HG02938 (cell line): ENCODE results near the gene TSEN34.
"Not testable (repeated sequence)": the region's sequence is repeated elsewhere in the genome, so short reads cannot be mapped to it uniquely, and the experiment has no call there.

Experiments
- ATAC-seq: cut with Tn5 transposase; IDR thresholded peaks from one replicate; pipeline ENCODE4 v1.9.1; 2021; ENCODE audit warnings: mild to moderate bottlenecking, moderate library complexity; ENCODE audit not compliant: unreplicated experiment

Gene TSEN34

DNA sequence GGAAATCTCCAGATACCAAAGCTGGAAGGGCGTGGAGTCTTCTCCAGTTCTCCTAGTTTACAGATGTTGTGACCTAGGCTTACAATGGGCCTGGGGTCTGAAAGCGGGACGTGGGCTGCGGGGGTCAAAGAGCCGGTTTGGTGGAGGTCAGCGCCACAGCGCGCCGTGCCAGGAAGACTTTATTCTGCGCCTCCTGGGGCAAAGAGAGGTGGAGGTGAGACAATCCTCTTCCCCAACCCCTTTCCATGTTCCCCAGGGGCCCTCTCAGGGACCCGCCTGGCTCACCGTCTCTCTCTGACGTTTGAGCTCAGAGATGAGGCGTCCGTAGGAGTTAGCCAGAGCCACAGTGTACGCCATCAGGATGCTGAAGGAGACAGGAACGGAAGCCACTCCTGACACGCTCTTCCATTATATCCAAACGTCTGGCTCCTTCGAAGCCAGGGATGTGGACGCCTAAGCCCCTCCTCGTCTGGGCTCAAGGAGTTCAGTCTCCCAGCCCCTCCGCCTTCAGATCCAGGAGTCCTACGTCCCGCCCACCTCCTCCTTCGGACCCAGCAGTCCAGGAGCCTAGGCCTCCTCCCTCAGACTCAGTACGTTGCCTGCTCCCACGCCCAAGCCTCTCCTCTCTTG is 30.8 kb upstream of the TSEN34 start:
- no peak for ATAC-seq

- no peak for ATAC-seq
These were observed 30.3 kb upstream of the TSEN34 start for GRCh38 chr19:54160854-54161253.

DNA sequence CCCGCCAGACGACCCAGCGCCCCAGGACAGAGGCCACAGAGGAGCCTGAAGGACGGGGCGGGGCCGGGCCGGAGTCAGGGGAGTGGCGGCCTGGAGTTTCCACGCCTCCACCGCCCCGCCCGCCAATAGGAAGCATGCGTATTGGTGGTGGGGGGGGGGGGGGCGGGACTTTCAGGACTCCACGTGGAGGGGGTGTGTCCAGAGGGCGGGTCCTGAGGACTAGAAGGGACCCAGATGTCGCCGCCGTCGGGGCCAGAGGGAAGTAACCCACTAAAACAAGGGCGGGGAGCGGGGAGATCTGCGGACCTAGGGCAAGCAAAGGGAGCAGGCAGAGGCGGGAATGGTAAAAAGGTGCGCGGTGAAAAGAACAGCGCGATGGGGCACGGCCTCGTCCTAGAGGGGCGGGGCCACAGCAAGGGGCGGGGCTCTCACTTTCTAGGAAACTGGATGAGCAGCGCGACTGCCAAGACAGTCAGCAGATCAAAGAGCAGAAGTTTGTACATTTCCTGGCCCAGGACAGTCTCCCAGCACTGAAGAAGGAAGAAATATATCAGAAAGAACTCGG is 28.8 kb upstream of the TSEN34 start:
- ATAC-seq, result no peak

- ATAC-seq, result no peak
These were observed 28.2 kb upstream of the TSEN34 start for GRCh38 chr19:54162884-54163283.

GRCh38 chr19:54164369-54165068 is 26.6 kb upstream of the TSEN34 start:
- no peak for ATAC-seq

DNA sequence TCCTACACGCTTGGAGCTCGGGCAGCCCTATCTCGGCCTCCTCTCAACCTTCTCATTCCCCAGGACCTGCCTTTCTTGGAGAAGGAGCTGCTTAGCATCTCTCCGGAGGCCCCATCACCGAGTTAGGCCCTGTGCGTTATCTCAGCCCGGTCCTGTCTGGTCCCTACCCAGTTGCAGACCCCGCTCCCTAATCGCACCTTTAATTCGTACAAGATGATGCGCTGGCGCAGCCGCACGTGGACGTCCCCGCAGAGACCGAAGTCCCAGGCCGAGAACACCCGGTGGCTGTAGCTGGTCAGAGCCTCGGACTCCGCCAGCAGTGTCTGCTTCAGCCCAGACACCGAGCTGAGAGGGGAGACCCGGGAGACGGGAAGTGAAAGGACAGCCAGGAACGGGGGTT is 25.9 kb upstream of the TSEN34 start:
- no peak for ATAC-seq

DNA sequence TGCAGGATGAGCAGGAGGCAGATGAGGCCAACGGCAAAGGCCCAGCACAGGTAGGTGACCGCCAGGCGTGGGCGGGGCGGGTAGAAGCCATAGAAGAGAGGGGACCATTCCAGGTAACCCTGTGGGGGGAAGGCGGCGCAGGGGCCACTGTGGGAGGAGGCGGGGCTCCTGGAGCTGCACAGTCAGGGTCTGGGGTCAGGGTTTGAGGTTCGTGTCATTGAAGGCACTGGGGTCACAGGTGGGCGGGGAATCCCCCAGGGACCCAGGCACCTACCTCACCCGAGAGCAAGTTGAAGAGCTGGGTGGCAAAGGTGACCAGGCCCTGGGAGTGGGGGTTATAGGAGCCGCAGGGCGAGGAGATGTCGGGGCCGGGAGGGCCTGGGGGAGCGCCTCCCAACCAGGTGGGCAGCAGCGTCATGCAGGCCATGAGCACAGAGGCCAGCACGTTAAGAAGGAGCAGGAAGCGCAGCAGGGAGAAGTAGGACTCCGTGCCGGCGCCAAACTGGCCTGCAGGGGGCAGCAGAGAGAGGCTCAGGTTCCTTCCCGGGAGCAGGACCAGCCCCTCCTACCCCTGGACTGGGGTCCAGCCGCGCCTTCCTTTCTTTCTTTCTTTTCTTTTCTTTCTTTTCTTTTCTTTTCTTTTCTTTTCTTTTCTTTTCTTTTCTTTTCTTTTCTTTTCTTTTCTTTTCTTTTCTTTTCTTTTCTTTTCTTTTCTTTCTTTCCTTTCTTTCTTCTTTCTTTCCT is 22.8 kb upstream of the TSEN34 start:
- ATAC-seq, result no peak

- no peak for ATAC-seq
These were observed 21.9 kb upstream of the TSEN34 start for GRCh38 chr19:54169149-54169740.

- ATAC-seq, result not testable (repeated sequence)
These were observed 19.2 kb upstream of the TSEN34 start for GRCh38 chr19:54171736-54172431.

DNA sequence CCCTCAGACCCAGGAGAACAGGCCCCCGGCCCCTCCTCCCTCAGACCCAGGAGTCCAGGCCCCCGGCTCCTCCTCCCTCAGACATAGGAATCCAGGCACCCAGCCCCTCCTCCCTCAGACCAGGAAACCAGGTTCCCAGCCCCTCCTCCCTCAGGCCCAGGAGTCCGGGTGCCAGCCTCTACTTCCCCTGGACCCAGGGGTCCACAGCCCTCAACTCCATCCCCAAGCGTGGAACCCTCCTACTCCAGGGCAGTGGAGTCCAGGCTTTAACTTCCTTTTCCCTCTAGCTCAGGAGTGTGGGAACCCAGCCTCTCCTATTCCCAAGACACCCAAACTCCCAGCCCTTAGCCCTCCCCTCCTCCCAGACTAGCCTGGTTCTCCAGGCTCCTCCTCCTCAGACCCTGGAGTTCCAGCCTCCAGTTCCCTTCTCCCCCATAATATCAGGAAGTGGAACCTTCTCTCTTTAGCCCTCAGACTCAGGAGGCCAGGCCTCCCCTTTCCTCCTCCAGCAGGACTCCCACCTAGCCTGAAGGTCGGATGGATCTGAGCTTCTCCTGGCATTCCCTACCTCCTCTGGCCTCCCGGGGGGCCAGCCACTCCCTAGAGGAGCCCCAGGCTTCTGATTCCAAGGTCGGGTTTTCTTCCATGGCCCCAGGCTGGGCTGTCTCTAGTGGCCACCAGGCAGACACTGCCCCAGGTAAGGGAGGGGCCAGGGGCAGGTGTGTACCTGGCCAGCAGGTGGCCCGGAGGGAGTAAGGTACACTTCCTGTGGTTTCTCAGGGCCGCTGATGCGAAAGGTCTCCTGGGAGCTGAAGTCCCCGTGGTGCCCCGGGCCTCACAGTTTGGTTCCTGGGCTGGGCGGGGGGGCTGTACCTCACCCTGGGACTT is 18.4 kb upstream of the TSEN34 start, which contains the start of gene TMC4:
Gene TMC4, minus strand, starts transcription at position 690 of the 888 bp plus-strand sequence. Its CDS starts 43 bp downstream, at position 647.
- ATAC-seq, result no peak

DNA sequence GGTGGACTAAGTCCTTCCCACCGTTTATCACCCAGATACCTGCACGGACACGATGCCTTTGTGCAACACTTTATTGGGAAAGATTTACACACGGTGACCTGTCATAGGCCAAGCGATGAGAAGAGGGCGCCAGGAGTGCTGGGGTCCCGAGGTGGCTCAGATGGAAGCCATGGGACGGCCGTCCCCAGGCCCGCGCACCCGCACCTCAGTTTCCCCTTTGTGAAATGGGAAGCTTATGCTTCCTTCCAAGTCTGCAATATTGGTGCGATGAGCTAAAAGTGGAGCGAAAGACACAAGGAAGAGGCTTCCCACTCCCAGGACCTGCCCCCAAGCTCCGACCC is 17.8 kb upstream of the TSEN34 start:
- no peak for ATAC-seq

- no peak for ATAC-seq
These were observed 16.9 kb upstream of the TSEN34 start for GRCh38 chr19:54173951-54174834.

DNA sequence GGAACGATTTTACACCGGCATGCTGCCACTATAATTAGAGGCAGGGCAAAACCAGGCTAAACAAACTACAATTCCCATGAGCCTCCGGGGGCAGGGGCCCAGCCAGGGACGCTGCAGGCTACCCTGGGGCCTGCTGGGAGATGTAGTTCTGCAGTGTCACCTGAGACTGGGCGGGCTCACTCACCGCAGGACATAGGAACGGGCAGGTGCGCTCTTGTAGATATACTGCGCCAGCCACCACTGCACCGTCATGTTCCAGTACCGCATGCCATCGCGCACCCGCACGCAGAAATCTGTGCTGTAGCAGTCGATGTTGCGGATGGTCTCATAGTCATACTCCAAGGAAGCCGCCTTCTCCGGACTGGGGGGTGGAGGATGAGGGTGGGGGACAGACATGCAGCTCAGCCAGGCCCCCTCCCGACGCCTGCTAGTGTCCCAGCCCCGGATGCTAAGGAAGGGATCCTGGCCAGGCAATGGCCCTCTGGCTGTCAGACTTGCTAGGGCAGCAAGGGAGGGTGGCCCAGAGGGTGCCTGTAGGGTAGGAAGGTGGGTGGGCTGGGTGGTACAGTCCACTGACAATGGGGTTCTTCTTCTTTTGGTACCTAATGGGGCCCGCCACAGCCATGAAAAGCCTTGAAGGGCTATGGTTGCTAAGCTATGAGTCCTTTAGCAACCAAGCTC is 12.4 kb upstream of the TSEN34 start:
- ATAC-seq, result no peak

DNA sequence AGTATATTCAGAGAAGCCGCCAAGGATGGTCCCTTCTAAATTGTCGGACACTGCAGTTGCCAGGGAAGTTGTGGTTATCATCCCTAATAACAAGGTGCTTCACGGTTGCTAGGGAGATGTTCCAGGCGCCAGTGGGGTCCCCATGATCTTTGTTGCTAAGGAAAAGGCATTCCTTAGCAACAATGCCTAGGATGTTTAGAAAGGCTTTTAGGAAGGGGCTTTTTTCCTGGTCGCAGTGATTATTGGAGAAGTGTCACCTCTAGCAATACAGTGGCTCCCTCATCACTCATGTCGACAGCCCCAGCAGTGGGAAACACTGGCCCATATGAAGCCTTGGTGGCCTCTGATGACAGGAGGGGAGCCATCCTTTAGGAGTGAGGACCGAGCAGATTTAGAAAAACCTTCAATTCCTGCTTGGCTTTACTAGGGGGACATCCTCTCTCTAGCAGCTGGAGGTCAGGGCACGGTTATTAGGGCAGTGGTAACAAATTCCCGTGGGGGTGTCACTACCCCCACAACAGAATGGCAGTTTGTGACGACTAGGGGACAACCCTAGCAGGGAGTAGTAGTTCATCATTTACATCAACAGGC is 11.8 kb upstream of the TSEN34 start:
- ATAC-seq, result no peak

- ATAC-seq, result no peak
These were observed 11.1 kb upstream of the TSEN34 start for GRCh38 chr19:54179921-54180461.

- ATAC-seq, result no peak
These were observed 10.4 kb upstream of the TSEN34 start for GRCh38 chr19:54180691-54181091.

- not testable (repeated sequence) for ATAC-seq
These were observed 9.2 kb upstream of the TSEN34 start for GRCh38 chr19:54181894-54182293.
